ENCODE data around the gene LDLRAP1. TPM values are rescaled to one million over a fixed set of nuclear protein-coding genes. Genes with fewer than 3 reads are reported as not detected.

The LDLRAP1 gene
- total RNA-seq, 1 donor from 2014 or later: 4.6 TPM

- Mint-ChIP-seq H3K27ac (no peak overlapping the region), H3K27me3 (ENCODE audit: insufficient read depth) (peaks cover 14% of the 10 kb centered on the region), H3K9me3 (no peaks in the 10 kb centered on the region), H3K4me3 (no peak overlapping the region), H3K4me1 (ENCODE audit: low read depth) (peaks cover 7% of the 10 kb centered on the region), H3K36me3 (ENCODE audit: low read depth) (no peaks in the 10 kb centered on the region)
- DNase-seq (ENCODE audit: low spot score): no peak
- intact Hi-C loops (cut with micrococcal nuclease): no loop called here
Measured at GRCh38 chr1:25571522-25571970, 28.1 kb downstream of the LDLRAP1 start.

GRCh38 chr1:25572107-25572506 is 28.7 kb downstream of the LDLRAP1 start:
- H3K4me1 Mint-ChIP-seq (ENCODE audit: low read depth): peaks cover 5% of the 10 kb centered on the region
- no peaks in the 10 kb centered on the region for H3K36me3 Mint-ChIP-seq (ENCODE audit: low read depth)
- no peak overlapping the region for H3K4me3 Mint-ChIP-seq
- peaks cover 14% of the 10 kb centered on the region for H3K27me3 Mint-ChIP-seq (ENCODE audit: insufficient read depth)
- H3K27ac Mint-ChIP-seq: no peak overlapping the region
- H3K9me3 Mint-ChIP-seq: no peaks in the 10 kb centered on the region
- DNase-seq (ENCODE audit: low spot score): no peak
- intact Hi-C loops (cut with micrococcal nuclease): no loop called here

- peaks cover 3% of the 10 kb centered on the region for H3K4me1 Mint-ChIP-seq (ENCODE audit: low read depth)
- intact Hi-C loops (cut with micrococcal nuclease): no loop called here
Measured at GRCh38 chr1:25572708-25573590, 29.5 kb downstream of the LDLRAP1 start.

GRCh38 chr1:25573591-25573930 is 30.2 kb downstream of the LDLRAP1 start:
- Mint-ChIP-seq H3K4me3 (no peak overlapping the region), H3K4me1 (ENCODE audit: low read depth) (no peaks in the 10 kb centered on the region), H3K27ac (no peak overlapping the region), H3K9me3 (no peaks in the 10 kb centered on the region), H3K36me3 (ENCODE audit: low read depth) (no peaks in the 10 kb centered on the region), H3K27me3 (ENCODE audit: insufficient read depth) (peaks cover 7% of the 10 kb centered on the region)
- no peak for DNase-seq (ENCODE audit: low spot score)
- intact Hi-C loops (cut with micrococcal nuclease): no loop called here

More at GRCh38 chr1:25572708-25573590, 29.5 kb downstream of the LDLRAP1 start:
- Mint-ChIP-seq H3K27me3 (ENCODE audit: insufficient read depth) (peaks cover 10% of the 10 kb centered on the region), H3K27ac (no peak overlapping the region), H3K36me3 (ENCODE audit: low read depth) (no peaks in the 10 kb centered on the region), H3K9me3 (no peaks in the 10 kb centered on the region), H3K4me3 (no peak overlapping the region)
- DNase-seq (ENCODE audit: low spot score): no peak

GRCh38 chr1:25573961-25574360 is 30.6 kb downstream of the LDLRAP1 start:
- Mint-ChIP-seq H3K9me3 (no peaks in the 10 kb centered on the region), H3K4me1 (ENCODE audit: low read depth) (no peaks in the 10 kb centered on the region), H3K4me3 (no peak overlapping the region), H3K27me3 (ENCODE audit: insufficient read depth) (peaks cover 11% of the 10 kb centered on the region), H3K36me3 (ENCODE audit: low read depth) (no peaks in the 10 kb centered on the region), H3K27ac (no peak overlapping the region)
- intact Hi-C loops (cut with micrococcal nuclease): no loop called here
- no peak for DNase-seq (ENCODE audit: low spot score)

- Mint-ChIP-seq H3K4me1 (ENCODE audit: low read depth) (no peaks in the 10 kb centered on the region), H3K27ac (no peak overlapping the region), H3K36me3 (ENCODE audit: low read depth) (no peaks in the 10 kb centered on the region), H3K9me3 (no peaks in the 10 kb centered on the region), H3K4me3 (no peak overlapping the region), H3K27me3 (ENCODE audit: insufficient read depth) (peaks cover 13% of the 10 kb centered on the region)
- intact Hi-C loops (cut with micrococcal nuclease): no loop called here
- DNase-seq (ENCODE audit: low spot score): no peak
Measured at GRCh38 chr1:25575191-25575590, 31.8 kb downstream of the LDLRAP1 start.

- no peak for DNase-seq (ENCODE audit: low spot score)
- peaks cover 13% of the 10 kb centered on the region for H3K27me3 Mint-ChIP-seq (ENCODE audit: insufficient read depth)
- no peaks in the 10 kb centered on the region for H3K9me3 Mint-ChIP-seq
- no peak overlapping the region for H3K27ac Mint-ChIP-seq
- H3K4me1 Mint-ChIP-seq (ENCODE audit: low read depth): no peaks in the 10 kb centered on the region
- intact Hi-C loops (cut with micrococcal nuclease): no loop called here
- no peak overlapping the region for H3K4me3 Mint-ChIP-seq
- H3K36me3 Mint-ChIP-seq (ENCODE audit: low read depth): no peaks in the 10 kb centered on the region
Measured at GRCh38 chr1:25576459-25577133, 33.2 kb downstream of the LDLRAP1 start.

- Mint-ChIP-seq H3K27ac (no peak overlapping the region), H3K27me3 (ENCODE audit: insufficient read depth) (peaks cover 12% of the 10 kb centered on the region), H3K4me3 (no peak overlapping the region), H3K9me3 (no peaks in the 10 kb centered on the region), H3K4me1 (ENCODE audit: low read depth) (no peaks in the 10 kb centered on the region), H3K36me3 (ENCODE audit: low read depth) (no peaks in the 10 kb centered on the region)
- DNase-seq (ENCODE audit: low spot score): no peak
- intact Hi-C loops (cut with micrococcal nuclease): no loop called here
Measured at GRCh38 chr1:25577134-25577920, 33.9 kb downstream of the LDLRAP1 start.

GRCh38 chr1:25579292-25580252 is 36.2 kb downstream of the LDLRAP1 start:
- no peak overlapping the region for H3K4me3 Mint-ChIP-seq
- H3K4me1 Mint-ChIP-seq (ENCODE audit: low read depth): no peaks in the 10 kb centered on the region
- no peak for DNase-seq (ENCODE audit: low spot score)
- intact Hi-C loops (cut with micrococcal nuclease): no loop called here
- peaks cover 15% of the 10 kb centered on the region for H3K27me3 Mint-ChIP-seq (ENCODE audit: insufficient read depth)
- no peaks in the 10 kb centered on the region for H3K36me3 Mint-ChIP-seq (ENCODE audit: low read depth)
- no peaks in the 10 kb centered on the region for H3K9me3 Mint-ChIP-seq
- no peak overlapping the region for H3K27ac Mint-ChIP-seq

- no peaks in the 10 kb centered on the region for H3K9me3 Mint-ChIP-seq
- H3K4me3 Mint-ChIP-seq: no peak overlapping the region
Measured at GRCh38 chr1:25580927-25581326, 37.5 kb downstream of the LDLRAP1 start.

GRCh38 chr1:25581764-25582163 is 38.4 kb downstream of the LDLRAP1 start:
- peaks cover 20% of the 10 kb centered on the region for H3K27me3 Mint-ChIP-seq (ENCODE audit: insufficient read depth)
- no peaks in the 10 kb centered on the region for H3K36me3 Mint-ChIP-seq (ENCODE audit: low read depth)
- no peaks in the 10 kb centered on the region for H3K4me1 Mint-ChIP-seq (ENCODE audit: low read depth)
- intact Hi-C loops (cut with micrococcal nuclease): no loop called here
- no peak for DNase-seq (ENCODE audit: low spot score)
- no peaks in the 10 kb centered on the region for H3K9me3 Mint-ChIP-seq
- no peak overlapping the region for H3K4me3 Mint-ChIP-seq
- no peak overlapping the region for H3K27ac Mint-ChIP-seq

More at GRCh38 chr1:25580927-25581326, 37.5 kb downstream of the LDLRAP1 start:
- no peak for DNase-seq (ENCODE audit: low spot score)
- Mint-ChIP-seq H3K27ac (no peak overlapping the region), H3K4me1 (ENCODE audit: low read depth) (no peaks in the 10 kb centered on the region), H3K36me3 (ENCODE audit: low read depth) (no peaks in the 10 kb centered on the region), H3K27me3 (ENCODE audit: insufficient read depth) (peaks cover 20% of the 10 kb centered on the region)
- intact Hi-C loops (cut with micrococcal nuclease): no loop called here

Data from activated T-helper 1 cell treated with anti-CD3 and anti-CD28 coated beads, Interleukin-12 subunit alpha, Interleukin-12 subunit beta, Interleukin-2, Interleukin-4 antibody, amounts not matched to agents 30 ng/mL and 10 ng/mL and 1 ng/mL, durations not matched to agents 14 hours and 24 hours and 36 hours (primary cell).